T-helper 17 cell (primary cell): Measurements from ENCODE around the gene SYNPO2. TPM values are rescaled to one million over a fixed set of nuclear protein-coding genes. Genes with fewer than 3 reads are reported as not detected.

ENCODE experiments used
- ATAC-seq: fragments of 150-1000 bp; cut with Tn5 transposase; 2 replicates; pipeline ENCODE4 v1.10.0; 2021; ENCODE audit warnings: mild to moderate bottlenecking, moderate library complexity
- DNase-seq, 3 donors: peaks; one replicate each; pipeline versions ENCODE4 v3.0.0 to v3.0.0-alpha.2; 2020 to 2021
- H3K9me3 ChIP-seq: one replicate; pipeline ENCODE4 v1.7.0; 2013; ENCODE audit warnings: low read length, mild to moderate bottlenecking; ENCODE audit not compliant: control insufficient read depth, poor library complexity, severe bottlenecking
- H3K27ac Mint-ChIP-seq: one replicate; pipeline ENCODE4 v1.8.0; 2022; ENCODE audit warnings: mild to moderate bottlenecking, moderate library complexity, mixed read lengths
- H3K27me3 Mint-ChIP-seq: one replicate; pipeline ENCODE4 v1.8.0; 2022; ENCODE audit warnings: mixed read lengths
- H3K36me3 Mint-ChIP-seq: one replicate; pipeline ENCODE4 v1.8.0; 2022; ENCODE audit warnings: low read depth, mixed read lengths
- H3K4me1 Mint-ChIP-seq: one replicate; pipeline ENCODE4 v1.8.0; 2022; ENCODE audit warnings: mild to moderate bottlenecking, mixed read lengths
- H3K4me3 Mint-ChIP-seq: one replicate; pipeline ENCODE4 v1.8.0; 2022; ENCODE audit warnings: mild to moderate bottlenecking, moderate library complexity, mixed read lengths
- total RNA-seq, 4 donors: library from RNA in 2 of 4; stranded (reverse) in 2 of 4; gene quantifications; one replicate each; pipeline ENCODE4 v1.2.3 and lab custom pipeline; 2022 to 2026

Gene SYNPO2
- total RNA-seq, 2 donors from 2014 or later, result 0.37 to 0.72 TPM

- no peak for ATAC-seq
- no peaks in the 10 kb centered on the region for H3K9me3 ChIP-seq
- Mint-ChIP-seq H3K27ac (no peak overlapping the region), H3K4me3 (no peak overlapping the region), H3K4me1 (peaks cover 2% of the 10 kb centered on the region), H3K27me3 (peaks cover 24% of the 10 kb centered on the region), H3K36me3 (peaks cover 6% of the 10 kb centered on the region)
- no peak for DNase-seq
Measured at GRCh38 chr4:119029847-119030535, 141.3 kb downstream of the SYNPO2 start.

GRCh38 chr4:119030536-119030890 lies 141.9 kb downstream of the SYNPO2 start:
- H3K36me3 Mint-ChIP-seq, result peaks cover 6% of the 10 kb centered on the region
- no peak for DNase-seq
- no peak for ATAC-seq
- H3K4me3 Mint-ChIP-seq, result no peak overlapping the region
- H3K27me3 Mint-ChIP-seq, result peaks cover 24% of the 10 kb centered on the region
- H3K27ac Mint-ChIP-seq, result no peak overlapping the region
- H3K4me1 Mint-ChIP-seq, result peaks cover 2% of the 10 kb centered on the region
- H3K9me3 ChIP-seq, result no peaks in the 10 kb centered on the region

- H3K27me3 Mint-ChIP-seq, result peaks cover 24% of the 10 kb centered on the region
- no peak for ATAC-seq
- H3K4me3 Mint-ChIP-seq, result no peak overlapping the region
- DNase-seq, result no peak
- H3K27ac Mint-ChIP-seq, result no peak overlapping the region
- peaks cover 2% of the 10 kb centered on the region for H3K4me1 Mint-ChIP-seq
- no peaks in the 10 kb centered on the region for H3K9me3 ChIP-seq
- H3K36me3 Mint-ChIP-seq, result peaks cover 6% of the 10 kb centered on the region
Measured at GRCh38 chr4:119031218-119031617, 142.6 kb downstream of the SYNPO2 start.

GRCh38 chr4:119032921-119033685 lies 144.4 kb downstream of the SYNPO2 start:
- DNase-seq (no peak), ATAC-seq (no peak)
- Mint-ChIP-seq H3K4me3 (no peak overlapping the region), H3K36me3 (peaks cover 9% of the 10 kb centered on the region), H3K4me1 (no peaks in the 10 kb centered on the region), H3K27ac (no peak overlapping the region), H3K27me3 (peaks cover 15% of the 10 kb centered on the region)
- H3K9me3 ChIP-seq, result no peaks in the 10 kb centered on the region

GRCh38 chr4:119034276-119035008 lies 145.8 kb downstream of the SYNPO2 start:
- ATAC-seq, result no peak
- peaks cover 15% of the 10 kb centered on the region for H3K27me3 Mint-ChIP-seq
- H3K9me3 ChIP-seq, result no peaks in the 10 kb centered on the region
- no peak overlapping the region for H3K4me3 Mint-ChIP-seq
- H3K4me1 Mint-ChIP-seq, result no peaks in the 10 kb centered on the region
- H3K36me3 Mint-ChIP-seq, result peaks cover 9% of the 10 kb centered on the region
- H3K27ac Mint-ChIP-seq, result no peak overlapping the region
- no peak for DNase-seq

GRCh38 chr4:119035951-119036737 lies 147.5 kb downstream of the SYNPO2 start:
- H3K36me3 Mint-ChIP-seq, result peaks cover 3% of the 10 kb centered on the region
- no peak overlapping the region for H3K27ac Mint-ChIP-seq
- no peaks in the 10 kb centered on the region for H3K9me3 ChIP-seq
- ATAC-seq (no peak), DNase-seq (no peak)
- H3K4me3 Mint-ChIP-seq, result no peak overlapping the region
- H3K27me3 Mint-ChIP-seq, result peaks cover 11% of the 10 kb centered on the region
- H3K4me1 Mint-ChIP-seq, result peaks cover 2% of the 10 kb centered on the region

GRCh38 chr4:119037709-119038108 lies 149.1 kb downstream of the SYNPO2 start:
- Mint-ChIP-seq H3K27me3 (peaks cover 9% of the 10 kb centered on the region), H3K36me3 (peaks cover 3% of the 10 kb centered on the region), H3K27ac (no peak overlapping the region), H3K4me3 (no peak overlapping the region), H3K4me1 (peaks cover 4% of the 10 kb centered on the region)
- H3K9me3 ChIP-seq, result no peaks in the 10 kb centered on the region
- DNase-seq, result no peak
- no peak for ATAC-seq

- Mint-ChIP-seq H3K4me1 (peaks cover 4% of the 10 kb centered on the region), H3K4me3 (no peak overlapping the region), H3K36me3 (peaks cover 3% of the 10 kb centered on the region), H3K27me3 (peaks cover 9% of the 10 kb centered on the region), H3K27ac (no peak overlapping the region)
- no peaks in the 10 kb centered on the region for H3K9me3 ChIP-seq
- ATAC-seq (no peak), DNase-seq (no peak)
Measured at GRCh38 chr4:119038116-119038841, 149.6 kb downstream of the SYNPO2 start.

GRCh38 chr4:119039160-119039559 lies 150.5 kb downstream of the SYNPO2 start:
- Mint-ChIP-seq H3K4me1 (peaks cover 4% of the 10 kb centered on the region), H3K4me3 (no peak overlapping the region), H3K27ac (no peak overlapping the region), H3K36me3 (peaks cover 3% of the 10 kb centered on the region), H3K27me3 (peaks cover 4% of the 10 kb centered on the region)
- DNase-seq (no peak), ATAC-seq (no peak)
- H3K9me3 ChIP-seq, result no peaks in the 10 kb centered on the region

- DNase-seq, result no peak
- Mint-ChIP-seq H3K27ac (no peak overlapping the region), H3K4me1 (peaks cover 4% of the 10 kb centered on the region), H3K4me3 (no peak overlapping the region), H3K36me3 (peaks cover 3% of the 10 kb centered on the region), H3K27me3 (no peaks in the 10 kb centered on the region)
- no peaks in the 10 kb centered on the region for H3K9me3 ChIP-seq
- ATAC-seq, result no peak
Measured at GRCh38 chr4:119039779-119040178, 151.1 kb downstream of the SYNPO2 start.

- H3K9me3 ChIP-seq, result no peaks in the 10 kb centered on the region
- DNase-seq (no peak), ATAC-seq (no peak)
- Mint-ChIP-seq H3K27ac (no peak overlapping the region), H3K36me3 (peaks cover 3% of the 10 kb centered on the region), H3K4me1 (peaks cover 4% of the 10 kb centered on the region), H3K27me3 (no peaks in the 10 kb centered on the region), H3K4me3 (no peak overlapping the region)
Measured at GRCh38 chr4:119040261-119040660, 151.6 kb downstream of the SYNPO2 start.

GRCh38 chr4:119040694-119041185 lies 152.1 kb downstream of the SYNPO2 start:
- no peak for DNase-seq
- ATAC-seq, result no peak

More at GRCh38 chr4:119040694-119041185, 152.1 kb downstream of the SYNPO2 start:
- H3K9me3 ChIP-seq, result no peaks in the 10 kb centered on the region
- no peak overlapping the region for H3K27ac Mint-ChIP-seq
- no peaks in the 10 kb centered on the region for H3K27me3 Mint-ChIP-seq
- no peak overlapping the region for H3K4me3 Mint-ChIP-seq
- peaks cover 4% of the 10 kb centered on the region for H3K4me1 Mint-ChIP-seq
- peaks cover 3% of the 10 kb centered on the region for H3K36me3 Mint-ChIP-seq
